Stimulated activated CD8-positive, alpha-beta memory T cell treated with anti-CD3 and anti-CD28 coated beads, Interleukin-12 subunit alpha, Interleukin-12 subunit beta, amount 100 ng/mL, for 24 hours (primary cell): Measurements from ENCODE around the gene AP2M1.
"Not testable (repeated sequence)": the region's sequence is repeated elsewhere in the genome, so short reads cannot be mapped to it uniquely, and the experiment has no call there.

Experiments
- DNase-seq: peaks from one replicate; pipeline ENCODE4 v3.0.0-alpha.2; 2020; ENCODE audit errors: extremely low read depth

Gene AP2M1

DNA sequence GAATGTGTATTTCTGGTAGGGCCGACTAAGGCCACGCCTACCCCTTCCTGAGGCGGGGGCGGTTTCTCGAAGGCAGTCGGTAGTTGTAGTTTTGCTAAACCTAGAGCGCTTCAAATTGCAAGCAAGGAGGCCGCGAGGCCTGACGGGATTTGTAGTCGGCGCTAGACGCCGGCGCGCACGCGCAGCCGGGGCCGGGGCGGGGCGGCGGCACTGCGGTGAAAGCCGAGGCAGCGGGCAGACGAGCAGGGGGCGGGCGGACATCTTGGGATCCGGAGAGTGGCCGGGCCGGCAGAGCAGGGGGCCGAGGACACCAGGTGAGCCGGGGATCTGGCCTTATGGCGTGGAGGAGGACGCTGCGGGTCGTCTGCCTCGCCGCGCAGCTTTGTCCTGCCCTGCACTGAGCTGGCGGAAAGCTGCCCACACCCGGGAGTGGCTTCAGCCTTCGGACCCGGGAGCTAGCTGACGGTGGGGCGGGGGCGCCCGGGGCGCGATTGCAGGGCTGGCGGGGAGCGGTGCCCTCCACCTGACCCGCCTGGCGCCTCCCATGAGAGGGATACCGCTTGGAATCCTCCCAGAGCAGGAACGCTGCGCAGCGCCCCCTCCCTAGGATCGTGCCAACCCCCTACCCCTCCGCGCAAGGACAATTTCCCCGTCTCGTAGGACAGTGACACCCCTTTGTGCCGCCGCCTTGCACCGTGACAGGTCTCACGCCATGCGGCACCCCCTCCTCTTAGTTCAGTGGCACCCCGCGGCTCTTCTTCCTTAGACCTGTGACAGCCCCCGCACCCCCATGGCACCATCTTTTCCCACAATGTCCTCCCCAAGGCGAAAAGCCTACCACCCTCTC is at the start of gene AP2M1:
Gene AP2M1 (plus strand): TSS at position 210 of the 847 bp plus-strand sequence. CDS start 2,139 bp downstream, outside the sequence.
- peak; percentile 93 for DNase-seq

DNA sequence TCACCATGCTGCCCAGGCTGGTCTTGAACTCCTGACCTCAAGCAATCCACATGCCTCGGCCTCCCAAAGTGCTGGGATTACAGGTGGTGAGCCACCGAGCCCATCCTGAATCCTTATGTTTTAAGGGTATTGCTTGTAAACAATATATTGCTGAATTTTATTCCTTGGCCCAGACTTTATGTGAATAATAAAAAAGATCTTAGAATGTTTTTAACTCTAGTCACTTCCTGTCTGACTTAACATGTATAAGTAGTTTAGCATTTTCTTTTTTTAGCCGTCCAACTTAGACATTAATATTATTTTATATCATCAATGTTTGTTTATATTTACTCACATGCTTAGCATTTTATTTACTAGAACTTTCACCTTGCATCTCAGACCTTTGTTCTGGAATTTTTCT is 48.6 kb upstream of the AP2M1 start:
- DNase-seq, result no peak

DNA sequence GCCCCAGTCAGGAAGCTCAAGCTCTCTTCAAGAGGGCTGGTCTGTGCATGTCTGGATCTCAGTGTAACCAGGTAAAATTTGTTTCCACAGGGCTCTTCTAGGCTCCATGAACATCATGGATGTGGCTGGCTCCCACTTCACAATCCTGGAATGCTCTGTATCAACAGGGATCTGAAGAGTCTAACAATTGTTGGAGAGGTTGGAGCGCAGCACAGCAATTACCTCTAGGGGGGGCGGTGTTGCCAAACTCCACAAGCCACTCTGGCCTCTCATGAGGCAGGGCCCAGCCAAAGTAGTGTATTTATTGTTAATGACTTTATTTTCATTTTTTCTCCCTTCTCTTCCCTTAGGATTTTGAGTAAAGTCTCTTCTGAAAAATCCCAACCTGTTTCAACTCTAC is 45.6 kb upstream of the AP2M1 start:
- no peak for DNase-seq

DNA sequence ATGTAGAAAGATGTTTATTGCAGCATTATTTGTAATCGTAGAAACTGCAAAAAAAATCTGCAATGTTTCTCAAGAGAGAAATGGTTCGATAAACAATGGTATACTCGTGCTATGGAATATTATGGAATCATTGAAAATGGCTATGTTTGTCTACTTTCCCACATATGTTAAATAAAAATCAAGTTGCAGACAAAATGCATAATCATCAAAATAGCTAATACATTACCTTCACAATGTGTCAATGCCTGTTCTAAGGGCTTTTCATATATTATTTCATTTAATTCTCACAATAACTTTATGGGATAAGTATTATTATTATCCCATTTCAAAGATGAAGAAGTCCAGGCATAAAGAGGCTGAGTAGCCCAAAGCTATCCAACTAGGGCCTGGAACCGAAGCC is 41.7 kb upstream of the AP2M1 start:
- DNase-seq, result no peak

GRCh38 chr3:184133840-184134745 is 40.6 kb upstream of the AP2M1 start:
- no peak for DNase-seq

GRCh38 chr3:184134746-184135148 is 39.9 kb upstream of the AP2M1 start:
- no peak for DNase-seq

GRCh38 chr3:184135149-184135910 is 39.3 kb upstream of the AP2M1 start, which contains the start of gene EIF2B5:
Gene EIF2B5 (plus strand): TSS chr3:184135358. CDS start chr3:184135386, 28 bp downstream.
- peak; percentile 73 for DNase-seq

DNA sequence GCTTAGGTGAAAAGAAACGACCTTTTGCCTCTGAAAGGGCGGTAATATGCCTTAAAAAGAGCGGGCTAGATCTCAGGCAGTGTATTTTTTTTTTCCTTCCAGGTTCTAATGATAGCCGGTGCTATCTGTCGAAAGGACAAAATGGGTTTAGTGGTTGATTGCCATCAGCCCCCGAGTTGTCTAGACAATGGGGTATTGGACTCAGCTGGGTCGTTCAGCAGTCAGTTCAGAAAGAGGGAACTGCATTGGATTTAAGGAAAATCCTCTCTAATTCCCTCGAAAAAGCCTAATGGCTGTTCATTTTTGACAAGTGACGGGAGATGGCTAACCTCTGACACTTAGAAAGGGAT is 38.8 kb upstream of the AP2M1 start:
- no peak for DNase-seq

DNA sequence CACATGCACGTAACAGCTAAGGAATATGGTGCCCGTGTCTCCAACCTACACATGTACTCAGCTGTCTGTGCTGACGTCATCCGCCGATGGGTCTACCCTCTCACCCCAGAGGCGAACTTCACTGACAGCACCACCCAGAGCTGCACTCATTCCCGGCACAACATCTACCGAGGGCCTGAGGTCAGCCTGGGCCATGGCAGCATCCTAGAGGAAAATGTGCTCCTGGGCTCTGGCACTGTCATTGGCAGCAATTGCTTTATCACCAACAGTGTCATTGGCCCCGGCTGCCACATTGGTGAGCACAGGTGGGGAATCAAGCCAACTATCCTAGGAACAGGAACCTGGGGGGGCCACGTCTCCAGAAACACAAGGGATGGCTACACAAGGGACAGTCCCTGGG is 34.2 kb upstream of the AP2M1 start:
- no peak for DNase-seq

- DNase-seq, result no peak
These were observed 32.5 kb upstream of the AP2M1 start for GRCh38 chr3:184142199-184142598.

GRCh38 chr3:184143327-184143726 is 31.3 kb upstream of the AP2M1 start:
- DNase-seq, result no peak

DNA sequence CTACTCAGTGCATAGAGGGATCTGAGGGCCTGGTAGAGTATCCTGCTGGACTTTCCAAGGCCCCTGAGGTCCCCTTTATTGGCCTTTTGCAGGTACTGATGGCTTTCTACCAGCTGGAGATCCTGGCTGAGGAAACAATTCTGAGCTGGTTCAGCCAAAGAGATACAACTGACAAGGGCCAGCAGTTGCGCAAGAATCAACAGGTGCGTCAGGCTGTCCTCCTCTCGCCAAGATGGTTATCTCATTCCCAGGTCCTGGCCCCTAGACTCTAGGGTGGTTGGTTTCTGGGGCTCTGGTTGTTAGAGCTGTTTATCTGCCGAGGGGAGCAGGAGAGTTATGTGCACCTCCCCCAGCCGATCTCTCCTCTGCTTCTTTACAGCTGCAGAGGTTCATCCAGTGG is 30.1 kb upstream of the AP2M1 start:
- DNase-seq, result no peak

DNA sequence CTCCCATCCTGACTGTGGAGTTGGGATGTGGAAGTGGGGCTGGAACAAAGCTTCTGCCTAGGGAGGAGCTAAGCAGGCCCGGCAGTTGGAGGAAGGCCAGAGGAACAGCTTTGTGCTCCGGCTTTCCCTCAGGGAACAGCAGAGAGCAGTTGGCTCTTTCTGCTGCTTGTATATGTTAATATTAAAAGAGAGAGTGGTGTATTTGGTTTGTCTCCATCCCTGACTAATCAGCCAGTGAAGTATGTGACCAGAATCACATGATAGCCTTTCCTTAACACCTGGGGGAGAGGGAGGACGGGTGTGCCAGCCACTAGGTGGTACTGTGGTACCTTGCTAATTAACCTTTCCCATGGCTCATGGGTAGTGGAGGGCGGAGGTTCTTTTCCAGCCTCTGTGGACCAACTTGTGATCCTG is 29.5 kb upstream of the AP2M1 start:
- DNase-seq, result no peak

DNA sequence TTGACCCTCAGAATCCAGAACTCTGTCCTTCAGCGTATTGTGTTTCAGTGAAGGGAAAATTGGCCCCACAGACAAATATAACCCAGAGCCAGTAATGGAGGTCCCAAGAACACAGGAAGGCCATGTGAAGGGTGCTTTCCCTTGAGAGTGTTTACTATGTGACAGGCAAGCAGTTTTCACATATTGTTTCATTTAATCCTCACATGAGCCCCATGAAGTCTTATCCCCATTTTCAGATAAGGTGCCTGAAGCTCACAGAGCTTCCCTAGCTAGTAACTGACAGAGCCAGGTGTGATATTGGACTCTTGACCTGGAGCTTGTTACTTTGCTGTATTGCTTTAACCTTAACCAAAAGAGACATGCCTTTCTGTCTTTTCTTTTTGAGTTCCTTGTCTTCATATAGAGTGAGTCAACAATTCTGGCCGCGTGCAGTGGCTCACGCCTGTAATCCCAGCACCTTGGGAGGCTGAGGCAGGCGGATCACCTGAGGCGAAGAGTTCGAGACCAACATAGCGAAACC is 28.8 kb upstream of the AP2M1 start:
- no peak for DNase-seq

DNA sequence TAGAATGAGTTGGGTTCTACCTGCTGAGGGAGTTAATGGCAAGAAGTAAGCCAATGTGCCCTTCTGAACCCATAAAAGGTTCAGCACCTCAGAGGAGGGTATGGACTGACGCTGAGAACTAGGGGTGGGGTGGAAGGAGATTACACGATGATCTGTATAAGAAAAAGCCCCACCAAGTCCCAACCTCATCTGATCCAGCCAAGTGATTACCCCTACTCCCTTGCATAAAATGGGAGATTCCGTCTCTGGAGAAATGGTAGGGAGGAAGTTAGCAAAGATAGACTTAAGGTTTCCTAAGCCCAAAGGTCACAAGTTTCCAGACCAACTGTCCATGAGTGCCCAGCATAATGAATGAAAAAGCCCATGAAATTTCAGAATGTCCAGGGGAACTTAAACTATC is 26.6 kb upstream of the AP2M1 start:
- no peak for DNase-seq

GRCh38 chr3:184149123-184149522 is 25.5 kb upstream of the AP2M1 start:
- no peak for DNase-seq

- DNase-seq, result not testable (repeated sequence)
These were observed 24.9 kb upstream of the AP2M1 start for GRCh38 chr3:184149770-184150169.

DNA sequence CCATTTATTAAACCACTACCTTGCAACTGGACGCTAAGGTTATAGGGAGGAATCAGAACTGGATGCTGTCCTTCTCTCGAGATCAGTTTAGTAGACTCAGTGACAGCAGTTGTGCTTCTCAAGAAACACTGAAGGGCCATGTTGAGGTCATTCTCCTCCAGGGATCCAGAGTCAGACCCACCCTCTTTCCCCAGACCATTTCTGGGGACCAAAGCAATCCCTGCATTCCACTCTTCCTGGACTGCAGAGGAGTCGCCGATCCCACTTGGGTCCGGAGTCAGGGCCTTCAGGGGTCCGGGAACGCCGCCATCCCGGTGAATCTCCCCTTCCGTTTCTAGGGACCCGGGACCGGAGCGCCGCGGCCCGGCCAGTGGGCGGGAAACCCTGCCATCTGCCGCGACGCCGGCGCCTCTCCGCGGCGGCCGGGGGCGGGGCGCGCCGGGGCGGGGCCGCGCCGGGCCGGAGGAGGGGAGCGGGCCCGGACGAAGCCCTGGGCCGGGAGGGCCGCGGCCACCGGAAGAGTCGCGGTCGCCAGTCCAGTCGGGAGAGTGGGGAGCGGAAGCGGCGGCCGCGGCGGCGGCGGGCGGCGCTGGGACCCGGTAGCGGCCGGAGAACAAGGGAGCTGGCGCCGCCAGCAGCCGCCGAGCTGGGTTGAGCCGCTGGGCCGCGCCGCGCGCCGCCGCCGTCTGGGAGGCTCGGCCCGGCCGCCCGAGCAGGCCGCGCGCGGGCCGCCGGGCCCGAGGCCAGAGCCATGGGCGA is 19.6 kb upstream of the AP2M1 start, which contains the start of gene DVL3:
Gene DVL3 (plus strand): TSS at position 493 of the 759 bp plus-strand sequence. CDS start 259 bp downstream, at position 752.
- no peak for DNase-seq

- DNase-seq, result no peak
These were observed 18.8 kb upstream of the AP2M1 start for GRCh38 chr3:184155644-184156521.

GRCh38 chr3:184156522-184156955 is 18.1 kb upstream of the AP2M1 start:
- no peak for DNase-seq
